HepG2 (cell line): ENCODE measurements around the gene DUOXA2. TPM values are rescaled to one million over a fixed set of nuclear protein-coding genes. Genes with fewer than 3 reads are reported as not detected.

Experiments
- ATAC-seq: fragments of 200-7000 bp; cut with Tn5 transposase; 3 replicates; pipeline ENCODE4 v1.9.1; 2020; ENCODE audit warnings: mild to moderate bottlenecking, moderate library complexity
- BruUV-seq: library from RNA; stranded (reverse); fragments of 400-500 nt; replicated peaks from 2 replicates; lab custom pipeline; 2021; lab: Mats Ljungman, UMichigan
- CTCF ChIA-PET: fragments of 300-600 bp; formaldehyde crosslinking; extraction: SDS; loops from one replicate; lab custom pipeline; 2021; ENCODE audit warnings: low total read pairs, inconsistent platforms, low intra/inter-chr PET ratio; lab: Yijun Ruan, JAX
- POLR2A ChIA-PET: fragments of 350-600 bp; sonication (Branson Sonifier 250); formaldehyde crosslinking; loops from one replicate; lab custom pipeline; 2020; ENCODE audit warnings: antibody characterized with exemption, inconsistent platforms; lab: Yijun Ruan, JAX
- DNase-seq: peaks from one replicate; pipeline ENCODE4 v3.0.0-alpha.2; 2015; ENCODE audit warnings: low spot score
- FAIRE-seq: peaks from 3 replicates; lab custom pipeline; 2011; peaks lifted over from hg19 to GRCh38; lab: Jason Lieb, UNC
- H2AFZ ChIP-seq: one replicate; pipeline ENCODE4 v1.6.1; 2011; ENCODE audit warnings: low read length, inconsistent platforms
- H3K27ac ChIP-seq: fragments of 300-600 bp; 3 replicates; pipeline ENCODE4 v1.8.0; 2011; ENCODE audit warnings: mixed run types, mild to moderate bottlenecking, mixed read lengths, low read length, inconsistent platforms; ENCODE audit not compliant: insufficient read depth; ENCODE audit errors: extremely low read length
- H3K27me3 ChIP-seq, 2 experiments: fragments of 200-600 bp in 1 of 2; 2 replicates in 1 of 2; 3 replicates in 1 of 2; pipeline versions ENCODE4 v1.6.0 to v1.8.0; 2011; ENCODE audit warnings: low read length in 2 of 2, mild to moderate bottlenecking in 2 of 2, moderate library complexity in 2 of 2, inconsistent platforms in 1 of 2; ENCODE audit not compliant: insufficient read depth in 2 of 2, control insufficient read depth in 1 of 2
- H3K36me3 ChIP-seq, 2 experiments: fragments of 200-600 bp in 1 of 2; replicated peaks in 1 of 2; 2 replicates in 1 of 2; 3 replicates in 1 of 2; pipeline versions ENCODE4 v1.5.1 to v1.8.0; 2011; ENCODE audit warnings: low read length in 2 of 2, inconsistent platforms in 1 of 2; ENCODE audit not compliant: insufficient read depth in 2 of 2, control insufficient read depth in 1 of 2
- H3K4me1 ChIP-seq: 2 replicates; pipeline ENCODE4 v1.5.1; 2012; ENCODE audit warnings: low read length, inconsistent platforms; ENCODE audit not compliant: insufficient read depth
- H3K4me2 ChIP-seq: 2 replicates; pipeline ENCODE4 v1.6.0; 2011; ENCODE audit warnings: low read depth, low read length, inconsistent platforms
- H3K4me3 ChIP-seq, 3 experiments: fragments of 200-600 bp in 1 of 3; sonication (generic), shearing (Covaris generic) in 1 of 3; replicated peaks in 1 of 3; 2 replicates each; pipeline ENCODE4 v1.5.1; 2011 to 2016; ENCODE audit warnings: low read length in 3 of 3, inconsistent platforms in 2 of 3, low read depth in 2 of 3, mild to moderate bottlenecking in 2 of 3, control low read depth in 1 of 3, mixed read lengths in 1 of 3; ENCODE audit not compliant: insufficient read depth in 1 of 3
- H3K79me2 ChIP-seq: one replicate; pipeline ENCODE4 v1.6.1; 2011; ENCODE audit warnings: low read length, inconsistent platforms; ENCODE audit not compliant: insufficient read depth
- H3K9ac ChIP-seq: 2 replicates; pipeline ENCODE4 v1.6.0; 2011; ENCODE audit warnings: mild to moderate bottlenecking, low read depth, low read length, inconsistent platforms; ENCODE audit not compliant: insufficient read depth
- H3K9me3 ChIP-seq: 2 replicates; pipeline ENCODE4 v1.5.1; 2012; ENCODE audit warnings: mild to moderate bottlenecking, low read length
- H4K20me1 ChIP-seq: 2 replicates; pipeline ENCODE4 v1.6.0; 2011; ENCODE audit warnings: inconsistent platforms, mild to moderate bottlenecking, low read length, moderate library complexity; ENCODE audit not compliant: insufficient read depth
- CHCHD3 ChIP-seq: sonication (generic); formaldehyde crosslinking; IDR thresholded peaks from 2 replicates; pipeline ENCODE4 v1.8.0; 2022; ENCODE audit warnings: mild to moderate bottlenecking, missing genetic modification reagents, moderate library complexity
- FOXM1 ChIP-seq: sonication (generic); formaldehyde crosslinking; IDR thresholded peaks from 2 replicates; pipeline ENCODE4 v1.5.0; 2020; ENCODE audit warnings: missing genetic modification reagents
- KAT2B ChIP-seq: fragments of 150-350 bp; IDR thresholded peaks from 2 replicates; pipeline ENCODE4 v1.6.1; 2014; ENCODE audit warnings: low read depth, low read length, borderline replicate concordance
- MAF1 ChIP-seq: sonication (generic); formaldehyde crosslinking; IDR thresholded peaks from 2 replicates; pipeline ENCODE4 v1.5.0; 2020; ENCODE audit warnings: missing genetic modification reagents, borderline replicate concordance
- NR1H2 ChIP-seq: sonication (generic); formaldehyde crosslinking; IDR thresholded peaks from 2 replicates; pipeline ENCODE4 v1.8.1; 2022; ENCODE audit warnings: low read depth, missing genetic modification reagents, borderline replicate concordance
- NR2C2 ChIP-seq: sonication (generic); formaldehyde crosslinking; IDR thresholded peaks from 2 replicates; pipeline ENCODE4 v1.4.0; 2020; ENCODE audit warnings: missing genetic modification reagents, mild to moderate bottlenecking, moderate library complexity, borderline replicate concordance
- SMARCC2 ChIP-seq: fragments of 450-650 bp; IDR thresholded peaks from 2 replicates; pipeline ENCODE4 v1.6.1; 2017; ENCODE audit warnings: antibody characterized with exemption, mild to moderate bottlenecking
- STAT6 ChIP-seq: sonication (generic); formaldehyde crosslinking; IDR thresholded peaks from 2 replicates; pipeline ENCODE4 v1.4.0; 2020; ENCODE audit warnings: missing genetic modification reagents, mild to moderate bottlenecking, borderline replicate concordance
- THAP7 ChIP-seq: sonication (generic); formaldehyde crosslinking; IDR thresholded peaks from 2 replicates; pipeline ENCODE4 v1.8.1; 2023; ENCODE audit warnings: mild to moderate bottlenecking, missing genetic modification reagents
- TRIM24 ChIP-seq: sonication (generic); formaldehyde crosslinking; IDR thresholded peaks from 2 replicates; pipeline ENCODE4 v1.8.0; 2022; ENCODE audit warnings: mild to moderate bottlenecking, missing genetic modification reagents
- U2AF2 ChIP-seq: fragments of 200-400 bp; formaldehyde crosslinking; IDR thresholded peaks from 2 replicates; pipeline ENCODE4 v1.6.1; 2017; ENCODE audit warnings: low read depth, mild to moderate bottlenecking, low read length
- ZFAT ChIP-seq: sonication (generic); formaldehyde crosslinking; conservative IDR thresholded peaks from 2 replicates; pipeline ENCODE4 v1.8.1; 2023; ENCODE audit warnings: missing genetic modification reagents, inconsistent platforms
- ZGPAT ChIP-seq: IDR thresholded peaks from 2 replicates; pipeline ENCODE4 v1.6.1; 2016; ENCODE audit warnings: mild to moderate bottlenecking
- ZNF431 ChIP-seq: sonication (generic); formaldehyde crosslinking; IDR thresholded peaks from 2 replicates; pipeline ENCODE4 v1.9.0; 2022; ENCODE audit warnings: missing genetic modification reagents, low read depth, mild to moderate bottlenecking, borderline replicate concordance
- ZNF709 ChIP-seq: sonication (generic); formaldehyde crosslinking; IDR thresholded peaks from 2 replicates; pipeline ENCODE4 v1.5.0; 2020; ENCODE audit warnings: mild to moderate bottlenecking, missing genetic modification reagents
- WGBS: methylation state at CpG from one replicate; pipeline ENCODE4 v1.1.6; 2017; ENCODE audit warnings: low lambda C conversion rate; 5-methylcytosine and 5-hydroxymethylcytosine counted together
- in situ Hi-C: cut with HindIII; loops from 2 replicates; pipeline ENCODE4 v1.10.0; 2017; ENCODE audit warnings: low pct_unique_long_range_greater_than_20kb; ENCODE audit not compliant: extremely low pct_ligation_motif_present
- intact Hi-C: fragments of 100-400 bp; cut with micrococcal nuclease; formaldehyde crosslinking; loops from one replicate; pipeline ENCODE4 v1.10.0; 2022; ENCODE audit not compliant: unreplicated experiment
- polyA plus RNA-seq, 8 experiments: library from polyadenylated mRNA; depleted of rRNA in 3 of 8; stranded (reverse) in 7 of 8; unstranded in 1 of 8; fragments of >200 nt; fragmentation: Illumina TruSeq in 4 of 8; extraction: Trizol in 4 of 8; gene quantifications; 2 replicates each; pipeline versions ENCODE4 v1.2.1 to v1.2.3, GENCODE V29; 2011 to 2016; ENCODE audit warnings: low read depth in 4 of 8, missing spikeins in 1 of 8, mixed read lengths in 1 of 8; ENCODE audit not compliant: insufficient read depth in 1 of 8
- total RNA-seq, 5 experiments: library from RNA; depleted of rRNA; stranded (reverse); fragments of >200 nt; fragmentation: Illumina TruSeq; extraction: Trizol; gene quantifications; 2 replicates each; pipeline ENCODE4 v1.2.3, GENCODE V29; 2016; ENCODE audit warnings: low read depth in 1 of 5
- TF ChIP-seq, protein P1 (sequence below): sonication (generic); formaldehyde crosslinking; IDR thresholded peaks from 2 replicates; pipeline ENCODE4 v1.9.0; 2022; ENCODE audit warnings: low read depth, missing genetic modification reagents

DUOXA2 gene
- total and polyA plus RNA-seq, 2 of the 13 experiments (the other 11 are each of a cell fraction or from before 2014, with no cell fraction given) = 0.32 TPM; not detected in 1

DNA sequence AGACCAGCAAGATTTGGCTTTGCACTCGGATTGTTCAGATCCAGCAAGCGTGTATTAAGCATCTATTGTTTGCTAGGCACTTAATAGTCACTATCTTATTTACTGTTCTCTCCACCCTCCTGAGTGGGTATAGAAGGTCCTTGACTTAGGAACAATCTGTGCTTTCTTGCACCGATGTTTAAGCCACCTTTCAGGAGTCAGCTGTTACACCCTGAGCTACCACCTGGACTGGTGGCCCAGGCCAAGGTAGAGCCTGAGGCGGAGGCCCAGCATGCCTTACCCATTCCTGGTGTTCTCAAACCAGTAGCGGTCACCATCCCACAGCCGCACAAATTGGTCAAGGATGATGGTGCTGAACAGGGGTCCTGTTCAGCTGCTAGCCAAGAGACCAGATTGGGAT, 25.6 kb downstream of the DUOXA2 start:
- Histone ChIP-seq H3K4me3 (no peak overlapping the region), H3K9me3 (no peaks in the 10 kb centered on the region), H3K4me1 (no peaks in the 10 kb centered on the region), H3K27ac (no peak overlapping the region), H2AFZ (no peak overlapping the region), H4K20me1 (no peaks in the 10 kb centered on the region), H3K79me2 (no peaks in the 10 kb centered on the region), H3K27me3 (peaks cover 2 to 16% of the 10 kb centered on the region in 2 experiments; a peak in 3 of 5 replicates), H3K4me2 (no peak overlapping the region), H3K36me3 (no peaks in the 10 kb centered on the region), H3K9ac (no peak overlapping the region)
- DNase-seq = no peak
- in situ Hi-C loops = no loop called here
- FAIRE-seq = no peak
- no TSS peak for BruUV-seq
- CTCF ChIA-PET = no interaction called here
- WGBS = 35% methylated on average over 6 of the region's 6 CpGs
- intact Hi-C loops = no loop called here
- ATAC-seq = no peak
- POLR2A ChIA-PET = no interaction called here
- no peak for TF ChIP-seq STAT6 (CRISPR knock-in tag)
- TF ChIP-seq ZGPAT (CRISPR knock-in tag) = no peak
- no peak for TF ChIP-seq U2AF2
- no peak for TF ChIP-seq NR1H2 (CRISPR knock-in tag)
- TF ChIP-seq CHCHD3 = no peak
- TF ChIP-seq ZFAT (CRISPR knock-in tag) = no peak
- no peak for TF ChIP-seq TRIM24 (CRISPR knock-in tag)
- no peak for TF ChIP-seq THAP7 (CRISPR knock-in tag)
- TF ChIP-seq, protein P1, sequence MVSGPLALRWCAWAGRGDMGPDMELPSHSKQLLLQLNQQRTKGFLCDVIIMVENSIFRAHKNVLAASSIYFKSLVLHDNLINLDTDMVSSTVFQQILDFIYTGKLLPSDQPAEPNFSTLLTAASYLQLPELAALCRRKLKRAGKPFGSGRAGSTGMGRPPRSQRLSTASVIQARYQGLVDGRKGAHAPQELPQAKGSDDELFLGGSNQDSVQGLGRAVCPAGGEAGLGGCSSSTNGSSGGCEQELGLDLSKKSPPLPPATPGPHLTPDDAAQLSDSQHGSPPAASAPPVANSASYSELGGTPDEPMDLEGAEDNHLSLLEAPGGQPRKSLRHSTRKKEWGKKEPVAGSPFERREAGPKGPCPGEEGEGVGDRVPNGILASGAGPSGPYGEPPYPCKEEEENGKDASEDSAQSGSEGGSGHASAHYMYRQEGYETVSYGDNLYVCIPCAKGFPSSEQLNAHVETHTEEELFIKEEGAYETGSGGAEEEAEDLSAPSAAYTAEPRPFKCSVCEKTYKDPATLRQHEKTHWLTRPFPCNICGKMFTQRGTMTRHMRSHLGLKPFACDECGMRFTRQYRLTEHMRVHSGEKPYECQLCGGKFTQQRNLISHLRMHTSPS (CRISPR knock-in tag) = no peak
- no peak for TF ChIP-seq KAT2B
- no peak for TF ChIP-seq SMARCC2
- no peak for TF ChIP-seq NR2C2 (CRISPR knock-in tag)
- no peak for TF ChIP-seq FOXM1 (CRISPR knock-in tag)
- TF ChIP-seq ZNF709 (CRISPR knock-in tag) = no peak
- no peak for TF ChIP-seq MAF1 (CRISPR knock-in tag)
- TF ChIP-seq ZNF431 = no peak
